HCT116 (cell line): Measurements from ENCODE around the gene RELA. TPM values are rescaled to one million over a fixed set of nuclear protein-coding genes. Genes with fewer than 3 reads are reported as not detected.

ENCODE experiments used
- ATAC-seq: fragments of 200-7000 bp; cut with Tn5 transposase; 2 replicates; pipeline ENCODE4 v1.9.1; 2020; ENCODE audit warnings: mild to moderate bottlenecking, moderate library complexity
- BruUV-seq: library from RNA; stranded (reverse); fragments of 400-500 nt; replicated peaks from 2 replicates; lab custom pipeline; 2021; lab: Mats Ljungman, UMichigan
- CTCF ChIA-PET: fragments of 300-600 bp; sonication (Branson Sonifier 250); formaldehyde crosslinking; loops from one replicate; lab custom pipeline; 2021; ENCODE audit warnings: antibody characterized with exemption; lab: Charles Lee
- POLR2A ChIA-PET: fragments of 300-600, 350-600 bp; sonication (Branson Sonifier 250); formaldehyde crosslinking; loops from one replicate; lab custom pipeline; 2021; ENCODE audit warnings: antibody characterized with exemption; lab: Charles Lee
- RAD21 ChIA-PET, 2 experiments: fragments of 300-600 bp; sonication (Branson Sonifier 250); formaldehyde crosslinking; loops; one replicate each; lab custom pipeline; 2023; ENCODE audit warnings: low total read pairs in 2 of 2; ENCODE audit not compliant: uncharacterized antibody in 2 of 2, unreplicated experiment in 2 of 2, low non-redundant PET in 1 of 2; lab: Charles Lee
- DNase-seq: peaks from one replicate; pipeline ENCODE4 v3.0.0-alpha.2; 2010; ENCODE audit warnings: low read depth, low spot score
- H2AFZ ChIP-seq: fragments of 200-600 bp; shearing (Covaris generic), sonication (generic); 2 replicates; pipeline ENCODE4 v1.6.1; 2017; ENCODE audit warnings: low read depth, mixed run types, mixed read lengths, antibody characterized with exemption, low read length; ENCODE audit not compliant: poor library complexity, severe bottlenecking
- H3K27ac ChIP-seq: 2 replicates; pipeline ENCODE4 v1.5.1; 2012; ENCODE audit warnings: low read depth, low read length
- H3K27me3 ChIP-seq: fragments of 200-600 bp; sonication (generic); 2 replicates; pipeline ENCODE4 v1.6.1; 2016; ENCODE audit warnings: mixed run types, low read length, mixed read lengths; ENCODE audit not compliant: insufficient read depth
- H3K36me3 ChIP-seq, 2 experiments: fragments of 200-500 bp in 1 of 2; fragments of 200-600 bp in 1 of 2; sonication (Bioruptor generic) in 1 of 2; sonication (generic) in 1 of 2; 2 replicates each; pipeline versions ENCODE4 v1.5.1 to v1.6.1; 2014 to 2016; ENCODE audit warnings: low read length in 2 of 2, inconsistent platforms in 1 of 2, mixed read lengths in 1 of 2, mixed run types in 1 of 2; ENCODE audit not compliant: insufficient read depth in 2 of 2, control insufficient read depth in 1 of 2
- H3K4me1 ChIP-seq, 2 experiments: fragments of 200-600 bp in 1 of 2; sonication (generic) in 1 of 2; 2 replicates each; pipeline versions ENCODE4 v1.5.1 to v1.6.1; 2012 to 2017; ENCODE audit warnings: low read length in 2 of 2, inconsistent platforms in 1 of 2, mild to moderate bottlenecking in 1 of 2, mixed read lengths in 1 of 2, mixed run types in 1 of 2, moderate library complexity in 1 of 2; ENCODE audit not compliant: insufficient read depth in 2 of 2, control insufficient read depth in 1 of 2
- H3K4me2 ChIP-seq: fragments of 200-600 bp; sonication (generic); 2 replicates; pipeline ENCODE4 v1.6.1; 2017; ENCODE audit warnings: mixed run types, low read length, mixed read lengths
- H3K4me3 ChIP-seq, 2 experiments: fragments of 200-600 bp in 1 of 2; sonication (generic) in 1 of 2; replicated peaks in 1 of 2; 2 replicates each; pipeline ENCODE4 v1.5.1; 2011 to 2016; ENCODE audit warnings: low read length in 2 of 2, control low read depth in 1 of 2, low read depth in 1 of 2, mild to moderate bottlenecking in 1 of 2, mixed read lengths in 1 of 2, mixed run types in 1 of 2
- H3K79me2 ChIP-seq: fragments of 200-600 bp; sonication (generic); 2 replicates; pipeline ENCODE4 v1.6.1; 2017; ENCODE audit warnings: mild to moderate bottlenecking, mixed run types, low read length, moderate library complexity, mixed read lengths; ENCODE audit not compliant: insufficient read depth
- H3K9ac ChIP-seq: fragments of 200-600 bp; sonication (generic); 2 replicates; pipeline ENCODE4 v1.6.1; 2016; ENCODE audit warnings: low read length, mixed read lengths
- H3K9me2 ChIP-seq: fragments of 200-600 bp; sonication (generic), shearing (Covaris generic); 2 replicates; pipeline ENCODE4 v1.6.1; 2017; ENCODE audit warnings: mixed run types, mild to moderate bottlenecking, moderate library complexity; ENCODE audit not compliant: insufficient read depth
- H3K9me3 ChIP-seq, 2 experiments: fragments of 200-500 bp in 1 of 2; fragments of 200-600 bp in 1 of 2; sonication (Bioruptor generic) in 1 of 2; sonication (generic) in 1 of 2; 2 replicates each; pipeline ENCODE4 v1.6.1; 2014 to 2017; ENCODE audit warnings: low read length in 2 of 2, mixed read lengths in 2 of 2, inconsistent platforms in 1 of 2, low read depth in 1 of 2, mild to moderate bottlenecking in 1 of 2, mixed run types in 1 of 2, moderate library complexity in 1 of 2; ENCODE audit not compliant: control insufficient read depth in 1 of 2, insufficient read depth in 1 of 2
- H4K20me1 ChIP-seq: fragments of 200-600 bp; sonication (generic), shearing (Covaris generic); 2 replicates; pipeline ENCODE4 v1.6.1; 2017; ENCODE audit warnings: mixed run types, mild to moderate bottlenecking, moderate library complexity; ENCODE audit not compliant: insufficient read depth
- ATF3 ChIP-seq: IDR thresholded peaks from 2 replicates; pipeline ENCODE4 v1.6.1; 2012
- CBX3 ChIP-seq: IDR thresholded peaks from 2 replicates; pipeline ENCODE4 v1.6.1; 2012; ENCODE audit warnings: low read depth
- EGR1 ChIP-seq: IDR thresholded peaks from 2 replicates; pipeline ENCODE4 v1.6.1; 2012; ENCODE audit warnings: low read depth
- ELF1 ChIP-seq: IDR thresholded peaks from 2 replicates; pipeline ENCODE4 v1.6.1; 2012; ENCODE audit warnings: low read depth, borderline replicate concordance
- EZH2 ChIP-seq: fragments of 200-600 bp; sonication (generic); IDR thresholded peaks from 2 replicates; pipeline ENCODE4 v1.6.1; 2017; ENCODE audit warnings: antibody characterized with exemption, mixed run types
- EZH2phosphoT487 ChIP-seq: fragments of 200-600 bp; IDR thresholded peaks from 2 replicates; pipeline ENCODE4 v1.6.1; 2018; ENCODE audit warnings: antibody characterized with exemption, borderline replicate concordance
- POLR2A ChIP-seq: IDR thresholded peaks from 2 replicates; pipeline ENCODE4 v1.7.0; 2011; ENCODE audit warnings: borderline replicate concordance; ENCODE audit not compliant: insufficient read depth, insufficient read length; ENCODE audit errors: extremely low read depth
- SRF ChIP-seq: IDR thresholded peaks from 2 replicates; pipeline ENCODE4 v1.6.1; 2012; ENCODE audit warnings: low read depth
- YY1 ChIP-seq: IDR thresholded peaks from 2 replicates; pipeline ENCODE4 v1.6.1; 2011; ENCODE audit warnings: low read length, low read depth, moderate library complexity, mild to moderate bottlenecking; ENCODE audit not compliant: insufficient replicate concordance; ENCODE audit errors: extremely low read depth
- ZBTB33 ChIP-seq: IDR thresholded peaks from 2 replicates; pipeline ENCODE4 v1.6.1; 2011; ENCODE audit warnings: mild to moderate bottlenecking, low read length, moderate library complexity; ENCODE audit not compliant: insufficient replicate concordance; ENCODE audit errors: extremely low read depth
- intact Hi-C: fragments of 100-400 bp; cut with micrococcal nuclease; formaldehyde crosslinking; loops from 2 replicates; pipeline ENCODE4 v1.10.0; 2022
- total RNA-seq: library from RNA; stranded (reverse); gene quantifications from one replicate; pipeline ENCODE4 v1.2.1, GENCODE V29; 2021; ENCODE audit not compliant: unreplicated experiment

Gene RELA
- total RNA-seq, 1 experiment from 2014 or later = 78.5 TPM

GRCh38 chr11:65695459-65696241, 32.9 kb upstream of the RELA start:
- no peaks in the 10 kb centered on the region for H3K36me3 ChIP-seq

More at GRCh38 chr11:65695459-65696241, 32.9 kb upstream of the RELA start:
- Histone ChIP-seq H4K20me1 (no peaks in the 10 kb centered on the region), H3K4me3 (no peak overlapping the region), H3K9me3 (no peaks in the 10 kb centered on the region), H3K4me2 (no peak overlapping the region)
- TF ChIP-seq ATF3 (no peak), EGR1 (no peak), ELF1 (no peak), EZH2 (no peak), YY1 (no peak), ZBTB33 (no peak), SRF (no peak), CBX3 (no peak), POLR2A (no peak), EZH2phosphoT487 (no peak)
- TF ChIP-seq, all 23 proteins: peak for 0
- Histone ChIP-seq H3K27me3 (no peaks in the 10 kb centered on the region), H3K79me2 (no peaks in the 10 kb centered on the region), H3K9me2 (no peaks in the 10 kb centered on the region), H3K4me1 (peaks cover 11% of the 10 kb centered on the region in 2 experiments; a peak in 3 of 4 replicates), H3K27ac (no peak overlapping the region), H3K9ac (no peak overlapping the region), H2AFZ (no peak overlapping the region)
- CTCF ChIA-PET = no interaction called here
- RAD21 ChIA-PET = interaction anchor here in 1 of 2 experiments (0.8 kb wide), 1 partner anchor 70 kb away, joined by 3 read pairs; no protein-coding TSS in a partner anchor
- intact Hi-C loops = no loop called here
- POLR2A ChIA-PET = no interaction called here
- peak; percentile 26 for DNase-seq
- ATAC-seq = peak; percentile 68
- BruUV-seq = no TSS peak
